H1 (cell line): ENCODE data around the gene ZSCAN22. TPM values are rescaled to one million over a fixed set of nuclear protein-coding genes. Genes with fewer than 3 reads are reported as not detected.

ENCODE experiments used
- BACH1 ChIP-seq: IDR thresholded peaks from 2 replicates; pipeline ENCODE4 v1.6.1; 2012; ENCODE audit warnings: low read length, improper control_type of control experiment
- CHD7 ChIP-seq: fragments of 300-600 bp; sonication (generic); IDR thresholded peaks from 2 replicates; pipeline ENCODE4 v1.7.1; 2012; ENCODE audit warnings: low read length, moderate library complexity, mild to moderate bottlenecking, inconsistent platforms; ENCODE audit not compliant: insufficient replicate concordance
- CTCF ChIP-seq, 3 experiments: IDR thresholded peaks; 1 replicate in 2 of 3; 2 replicates in 1 of 3; pipeline versions ENCODE4 v1.5.1 to v1.6.1; 2011; ENCODE audit warnings: low read length in 3 of 3, mild to moderate bottlenecking in 3 of 3, inconsistent platforms in 2 of 3, low read depth in 1 of 3, moderate library complexity in 1 of 3; ENCODE audit not compliant: insufficient read depth in 1 of 3; ENCODE audit errors: control extremely low read depth in 1 of 3
- GABPA ChIP-seq: IDR thresholded peaks from 2 replicates; pipeline ENCODE4 v1.6.1; 2011; ENCODE audit warnings: mild to moderate bottlenecking, low read length, moderate library complexity, borderline replicate concordance; ENCODE audit not compliant: insufficient read depth
- RFX5 ChIP-seq: IDR thresholded peaks from 2 replicates; pipeline ENCODE4 v1.6.1; 2011; ENCODE audit warnings: low read depth, low read length, improper control_type of control experiment, borderline replicate concordance
- polyA plus RNA-seq, 7 experiments: library from polyadenylated mRNA; depleted of rRNA in 3 of 7; stranded (reverse) in 5 of 7; unstranded in 2 of 7; fragments of >200 nt in 5 of 7; fragments of 200-250 nt in 2 of 7; gene quantifications; 1 replicate in 5 of 7; 2 replicates in 1 of 7; 4 replicates in 1 of 7; pipeline versions ENCODE4 v1.2.1 to v1.2.3, GENCODE V29; 2011 to 2013; ENCODE audit warnings: missing spikeins in 2 of 7, mixed read lengths in 2 of 7
- total RNA-seq: library from RNA; stranded (reverse); fragmentation: NEBNext Ultra II Directional; extraction: Animal tissue kit (Norgen Biotek cat#: 25700); gene quantifications from 2 replicates; pipeline ENCODE4 v1.2.1, GENCODE V29; 2021

ZSCAN22 gene
- total and polyA plus RNA-seq, 2 of the 8 experiments (the other 6 are each of a cell fraction or from before 2014, with no cell fraction given) = 3.2 to 3.3 TPM

GRCh38 chr19:58305932-58306323, 20.9 kb upstream of the ZSCAN22 start (continued):
- no peak for TF ChIP-seq CHD7
- TF ChIP-seq GABPA = no peak
- TF ChIP-seq BACH1 = no peak
- TF ChIP-seq CTCF (IDR thresholded peaks at IDR 0.05; ENCODE audit: control extremely low read depth in 1 of 3, insufficient read depth in 1 of 3, low read depth in 1 of 3, low read length in 3 of 3) = no peak
- no peak for TF ChIP-seq RFX5
- TF ChIP-seq, all 59 proteins: peak for 0
